H9 (cell line): Measurements from ENCODE around the gene DPAGT1. TPM values are rescaled to one million over a fixed set of nuclear protein-coding genes. Genes with fewer than 3 reads are reported as not detected.

Experiments
- DNase-seq: peaks from one replicate; pipeline ENCODE4 v3.0.0-alpha.2; 2017
- H2AFZ ChIP-seq: one replicate; pipeline ENCODE4 v1.6.1; 2013; ENCODE audit warnings: mild to moderate bottlenecking, low read length, control low read depth, moderate library complexity
- H2AK5ac ChIP-seq: 2 replicates; pipeline ENCODE4 v1.6.1; 2013; ENCODE audit warnings: low read length, control low read depth, mixed read lengths; ENCODE audit not compliant: insufficient read length
- H2BK120ac ChIP-seq: one replicate; pipeline ENCODE4 v1.6.1; 2013; ENCODE audit warnings: low read depth, mild to moderate bottlenecking, low read length, control low read depth, inconsistent platforms; ENCODE audit not compliant: poor library complexity, severe bottlenecking
- H2BK12ac ChIP-seq: 2 replicates; pipeline ENCODE4 v1.6.1; 2013; ENCODE audit warnings: low read length, control low read depth, mixed read lengths, low read depth; ENCODE audit not compliant: insufficient read length
- H2BK15ac ChIP-seq: 2 replicates; pipeline ENCODE4 v1.6.1; 2013; ENCODE audit warnings: low read depth, low read length, control low read depth
- H2BK20ac ChIP-seq: one replicate; pipeline ENCODE4 v1.6.1; 2013; ENCODE audit warnings: low read depth, mild to moderate bottlenecking, low read length, control low read depth, inconsistent platforms; ENCODE audit not compliant: poor library complexity, severe bottlenecking
- H2BK5ac ChIP-seq: 2 replicates; pipeline ENCODE4 v1.6.1; 2013; ENCODE audit warnings: low read length, control low read depth, mixed read lengths; ENCODE audit not compliant: insufficient read length
- H3K14ac ChIP-seq: 2 replicates; pipeline ENCODE4 v1.6.1; 2013; ENCODE audit warnings: low read length, control low read depth; ENCODE audit not compliant: insufficient read depth
- H3K18ac ChIP-seq: 2 replicates; pipeline ENCODE4 v1.6.1; 2013; ENCODE audit warnings: low read depth, mild to moderate bottlenecking, mixed read lengths, low read length, control low read depth; ENCODE audit not compliant: insufficient read length
- H3K23ac ChIP-seq: 2 replicates; pipeline ENCODE4 v1.6.1; 2013; ENCODE audit warnings: low read length, control low read depth, mixed read lengths, low read depth; ENCODE audit not compliant: insufficient read length
- H3K23me2 ChIP-seq: 2 replicates; pipeline ENCODE4 v1.6.1; 2013; ENCODE audit warnings: low read depth, mild to moderate bottlenecking, mixed read lengths, low read length, control low read depth; ENCODE audit not compliant: insufficient read length, poor library complexity, severe bottlenecking
- H3K27ac ChIP-seq: 2 replicates; pipeline ENCODE4 v1.5.1; 2013; ENCODE audit warnings: low read length, control low read depth, mixed read lengths, low read depth; ENCODE audit not compliant: insufficient read length
- H3K27me3 ChIP-seq: 2 replicates; pipeline ENCODE4 v1.6.1; 2013; ENCODE audit warnings: low read length, control low read depth, inconsistent platforms; ENCODE audit not compliant: insufficient read depth
- H3K4ac ChIP-seq: 2 replicates; pipeline ENCODE4 v1.6.1; 2013; ENCODE audit warnings: low read depth, mild to moderate bottlenecking, control low read depth, inconsistent platforms, low read length, moderate library complexity
- H3K4me1 ChIP-seq: 2 replicates; pipeline ENCODE4 v1.6.1; 2013; ENCODE audit warnings: low read length, control low read depth, inconsistent platforms; ENCODE audit not compliant: insufficient read depth
- H3K4me2 ChIP-seq: 2 replicates; pipeline ENCODE4 v1.6.1; 2013; ENCODE audit warnings: low read length, control low read depth, mixed read lengths; ENCODE audit not compliant: insufficient read length, insufficient read depth
- H3K56ac ChIP-seq: 2 replicates; pipeline ENCODE4 v1.6.1; 2013; ENCODE audit warnings: low read depth, mild to moderate bottlenecking, mixed read lengths, low read length, control low read depth; ENCODE audit not compliant: insufficient read length
- H3K79me1 ChIP-seq: 2 replicates; pipeline ENCODE4 v1.6.1; 2013; ENCODE audit warnings: low read depth, mild to moderate bottlenecking, moderate library complexity, low read length, control low read depth, inconsistent platforms; ENCODE audit not compliant: insufficient read depth, poor library complexity, severe bottlenecking
- H3K79me2 ChIP-seq: 2 replicates; pipeline ENCODE4 v1.6.1; 2013; ENCODE audit warnings: low read length, control low read depth, inconsistent platforms; ENCODE audit not compliant: insufficient read depth
- H3K9ac ChIP-seq: 2 replicates; pipeline ENCODE4 v1.6.1; 2013; ENCODE audit warnings: low read length, control low read depth, mixed read lengths; ENCODE audit not compliant: insufficient read length; ENCODE audit errors: extremely low read depth
- H3K9me3 ChIP-seq: one replicate; pipeline ENCODE4 v1.6.1; 2013; ENCODE audit warnings: low read depth, low read length, inconsistent platforms; ENCODE audit not compliant: control insufficient read depth
- H3T11ph ChIP-seq: one replicate; pipeline ENCODE4 v1.6.1; 2013; ENCODE audit warnings: mild to moderate bottlenecking, low read length, control low read depth, inconsistent platforms
- H4K20me1 ChIP-seq: one replicate; pipeline ENCODE4 v1.6.1; 2013; ENCODE audit not compliant: control insufficient read depth, insufficient read length, insufficient read depth
- H4K5ac ChIP-seq: 2 replicates; pipeline ENCODE4 v1.6.1; 2013; ENCODE audit warnings: low read depth, mild to moderate bottlenecking, mixed read lengths, low read length, control low read depth; ENCODE audit not compliant: insufficient read length
- H4K8ac ChIP-seq: replicated peaks from 2 replicates; pipeline ENCODE4 v1.6.1; 2013; ENCODE audit warnings: low read length, control low read depth, mixed read lengths, low read depth; ENCODE audit not compliant: insufficient read length
- H4K91ac ChIP-seq: 2 replicates; pipeline ENCODE4 v1.6.1; 2013; ENCODE audit warnings: low read depth, mild to moderate bottlenecking, moderate library complexity, mixed read lengths, low read length, control low read depth; ENCODE audit not compliant: insufficient read length
- H3K27ac Mint-ChIP-seq, 3 experiments: 2 replicates in 2 of 3; 3 replicates in 1 of 3; pipeline ENCODE4 v1.8.0; 2020 to 2021; ENCODE audit warnings: mixed read lengths in 3 of 3, mild to moderate bottlenecking in 1 of 3, moderate library complexity in 1 of 3
- H3K27me3 Mint-ChIP-seq: 2 replicates; pipeline ENCODE4 v1.8.0; 2021; ENCODE audit warnings: low read depth, mild to moderate bottlenecking, moderate library complexity, mixed read lengths
- H3K36me3 Mint-ChIP-seq, 3 experiments: 2 replicates in 2 of 3; 3 replicates in 1 of 3; pipeline ENCODE4 v1.8.0; 2020 to 2021; ENCODE audit warnings: low read depth in 3 of 3, mixed read lengths in 3 of 3; ENCODE audit not compliant: insufficient read depth in 1 of 3
- H3K4me1 Mint-ChIP-seq, 2 experiments: 2 replicates each; pipeline ENCODE4 v1.8.0; 2020; ENCODE audit warnings: mixed read lengths in 2 of 2
- H3K4me3 Mint-ChIP-seq, 2 experiments: 2 replicates in 1 of 2; 3 replicates in 1 of 2; pipeline ENCODE4 v1.8.0; 2020 to 2021; ENCODE audit warnings: mild to moderate bottlenecking in 2 of 2, mixed read lengths in 2 of 2, moderate library complexity in 1 of 2
- H3K9me3 Mint-ChIP-seq, 2 experiments: 2 replicates in 1 of 2; 3 replicates in 1 of 2; pipeline ENCODE4 v1.8.0; 2020; ENCODE audit warnings: mild to moderate bottlenecking in 2 of 2, mixed read lengths in 2 of 2, moderate library complexity in 1 of 2
- WGBS: extraction: QIAGEN DNeasy Blood & Tissue Kit; methylation state at CpG from one replicate; pipeline ENCODE4 v1.1.7; 2013; ENCODE audit warnings: missing lambda C conversion rate, low lambda C conversion rate, mixed read lengths; ENCODE audit not compliant: insufficient read length; ENCODE audit errors: extremely low coverage; 5-methylcytosine and 5-hydroxymethylcytosine counted together
- total RNA-seq: library from RNA; stranded (reverse); gene quantifications from 2 replicates; pipeline ENCODE4 v1.2.1, GENCODE V29; 2021
- TF ChIP-seq, protein P1 (sequence below): fragments of 200-600 bp; sonication (generic); conservative IDR thresholded peaks from 3 replicates; pipeline ENCODE4 v1.8.0; 2021; ENCODE audit warnings: antibody characterized with exemption, mild to moderate bottlenecking

DPAGT1 gene
- total RNA-seq, 1 experiment from 2014 or later: 43.6 TPM

DNA sequence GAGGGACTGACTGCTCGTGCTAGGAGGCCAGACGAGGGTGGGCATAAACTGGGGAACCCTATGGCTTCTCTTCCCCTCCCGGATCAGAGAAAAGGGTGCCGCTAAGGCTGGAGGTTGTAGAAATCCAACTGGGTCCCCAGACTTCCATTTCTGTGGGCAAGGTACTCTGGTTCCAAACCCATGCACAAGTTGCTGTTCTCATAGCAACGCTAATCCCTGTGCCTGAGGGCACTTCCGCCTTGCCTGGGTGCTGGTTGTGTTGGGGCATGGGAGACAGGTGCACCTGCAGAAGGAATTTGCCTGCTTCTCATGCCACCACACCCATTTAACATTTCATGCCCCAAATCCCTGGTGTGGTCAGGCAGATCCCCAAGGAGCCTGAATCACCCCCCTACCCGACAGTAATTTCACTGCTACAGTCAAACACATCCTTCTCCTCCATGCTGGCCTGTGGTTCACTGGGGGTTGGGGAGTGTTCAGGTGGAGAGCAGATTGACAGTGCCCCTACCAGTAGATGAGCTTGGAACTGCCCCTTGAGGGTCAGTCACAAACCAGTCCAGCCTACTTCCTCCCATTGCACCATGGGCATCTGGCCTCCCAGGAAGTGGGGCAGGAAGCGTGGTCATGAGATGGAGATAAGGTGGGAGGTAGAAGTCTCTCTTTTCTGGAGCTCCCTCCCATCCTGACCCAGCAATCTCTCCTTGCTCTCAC lies 6.6 kb upstream of the DPAGT1 start:
- no peak overlapping the region for H3K18ac ChIP-seq
- no peak overlapping the region for H2AFZ ChIP-seq

More for the DNA sequence above, 6.6 kb upstream of the DPAGT1 start:
- H3K4me3 Mint-ChIP-seq: peak overlapping the region; percentile 75 to 84
- no peak overlapping the region for H4K8ac ChIP-seq
- no CpG with 5 or more reads among the region's 8 CpGs for WGBS
- no peak overlapping the region for H3K9ac ChIP-seq
- DNase-seq: peak; percentile 58
- peak overlapping the region; percentile 47 for H3K4me2 ChIP-seq
- peaks cover 28% of the 10 kb centered on the region in 2 experiments for H3K4me1 Mint-ChIP-seq
- no peaks in the 10 kb centered on the region for H3K79me2 ChIP-seq
- no peak overlapping the region for H2BK120ac ChIP-seq
- no peaks in the 10 kb centered on the region for H3K79me1 ChIP-seq
- H2BK15ac ChIP-seq: no peak overlapping the region
- no peak overlapping the region for H3K4ac ChIP-seq
- H2BK20ac ChIP-seq: no peak overlapping the region
- H3T11ph ChIP-seq: no peak overlapping the region
- H3K36me3 Mint-ChIP-seq: no peaks in the 10 kb centered on the region; a peak in 1 of 7 replicates
- H4K5ac ChIP-seq: no peak overlapping the region
- H3K23me2 ChIP-seq: peaks cover 10% of the 10 kb centered on the region
- H3K27me3 ChIP-seq: peaks cover 5% of the 10 kb centered on the region; the same call in 1 of the 2 replicates
- no peak overlapping the region for H4K91ac ChIP-seq
- H3K27ac Mint-ChIP-seq: no peak overlapping the region; a peak in 1 of 7 replicates
- no peak overlapping the region for H3K23ac ChIP-seq
- H3K9me3 ChIP-seq: no peaks in the 10 kb centered on the region
- H3K14ac ChIP-seq: no peak overlapping the region
- H2AK5ac ChIP-seq: no peak overlapping the region
- no peak overlapping the region for H3K27ac ChIP-seq
- no peak overlapping the region for H2BK12ac ChIP-seq
- TF ChIP-seq, protein P1, sequence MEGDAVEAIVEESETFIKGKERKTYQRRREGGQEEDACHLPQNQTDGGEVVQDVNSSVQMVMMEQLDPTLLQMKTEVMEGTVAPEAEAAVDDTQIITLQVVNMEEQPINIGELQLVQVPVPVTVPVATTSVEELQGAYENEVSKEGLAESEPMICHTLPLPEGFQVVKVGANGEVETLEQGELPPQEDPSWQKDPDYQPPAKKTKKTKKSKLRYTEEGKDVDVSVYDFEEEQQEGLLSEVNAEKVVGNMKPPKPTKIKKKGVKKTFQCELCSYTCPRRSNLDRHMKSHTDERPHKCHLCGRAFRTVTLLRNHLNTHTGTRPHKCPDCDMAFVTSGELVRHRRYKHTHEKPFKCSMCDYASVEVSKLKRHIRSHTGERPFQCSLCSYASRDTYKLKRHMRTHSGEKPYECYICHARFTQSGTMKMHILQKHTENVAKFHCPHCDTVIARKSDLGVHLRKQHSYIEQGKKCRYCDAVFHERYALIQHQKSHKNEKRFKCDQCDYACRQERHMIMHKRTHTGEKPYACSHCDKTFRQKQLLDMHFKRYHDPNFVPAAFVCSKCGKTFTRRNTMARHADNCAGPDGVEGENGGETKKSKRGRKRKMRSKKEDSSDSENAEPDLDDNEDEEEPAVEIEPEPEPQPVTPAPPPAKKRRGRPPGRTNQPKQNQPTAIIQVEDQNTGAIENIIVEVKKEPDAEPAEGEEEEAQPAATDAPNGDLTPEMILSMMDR: no peak
- H4K20me1 ChIP-seq: no peaks in the 10 kb centered on the region
- H3K56ac ChIP-seq: no peak overlapping the region
- no peak overlapping the region for H2BK5ac ChIP-seq
- H3K4me1 ChIP-seq: peaks cover 8% of the 10 kb centered on the region; the same call in 1 of the 2 replicates
- no peaks in the 10 kb centered on the region; a peak in 1 of 5 replicates for H3K9me3 Mint-ChIP-seq
- H3K27me3 Mint-ChIP-seq: peaks cover 16% of the 10 kb centered on the region
